ENCODE data around the gene EBF3.

Gene EBF3, protein sequence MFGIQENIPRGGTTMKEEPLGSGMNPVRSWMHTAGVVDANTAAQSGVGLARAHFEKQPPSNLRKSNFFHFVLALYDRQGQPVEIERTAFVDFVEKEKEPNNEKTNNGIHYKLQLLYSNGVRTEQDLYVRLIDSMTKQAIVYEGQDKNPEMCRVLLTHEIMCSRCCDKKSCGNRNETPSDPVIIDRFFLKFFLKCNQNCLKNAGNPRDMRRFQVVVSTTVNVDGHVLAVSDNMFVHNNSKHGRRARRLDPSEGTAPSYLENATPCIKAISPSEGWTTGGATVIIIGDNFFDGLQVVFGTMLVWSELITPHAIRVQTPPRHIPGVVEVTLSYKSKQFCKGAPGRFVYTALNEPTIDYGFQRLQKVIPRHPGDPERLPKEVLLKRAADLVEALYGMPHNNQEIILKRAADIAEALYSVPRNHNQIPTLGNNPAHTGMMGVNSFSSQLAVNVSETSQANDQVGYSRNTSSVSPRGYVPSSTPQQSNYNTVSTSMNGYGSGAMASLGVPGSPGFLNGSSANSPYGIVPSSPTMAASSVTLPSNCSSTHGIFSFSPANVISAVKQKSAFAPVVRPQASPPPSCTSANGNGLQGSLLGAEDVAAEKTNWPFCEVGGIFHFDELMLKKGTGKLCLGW

DNA sequence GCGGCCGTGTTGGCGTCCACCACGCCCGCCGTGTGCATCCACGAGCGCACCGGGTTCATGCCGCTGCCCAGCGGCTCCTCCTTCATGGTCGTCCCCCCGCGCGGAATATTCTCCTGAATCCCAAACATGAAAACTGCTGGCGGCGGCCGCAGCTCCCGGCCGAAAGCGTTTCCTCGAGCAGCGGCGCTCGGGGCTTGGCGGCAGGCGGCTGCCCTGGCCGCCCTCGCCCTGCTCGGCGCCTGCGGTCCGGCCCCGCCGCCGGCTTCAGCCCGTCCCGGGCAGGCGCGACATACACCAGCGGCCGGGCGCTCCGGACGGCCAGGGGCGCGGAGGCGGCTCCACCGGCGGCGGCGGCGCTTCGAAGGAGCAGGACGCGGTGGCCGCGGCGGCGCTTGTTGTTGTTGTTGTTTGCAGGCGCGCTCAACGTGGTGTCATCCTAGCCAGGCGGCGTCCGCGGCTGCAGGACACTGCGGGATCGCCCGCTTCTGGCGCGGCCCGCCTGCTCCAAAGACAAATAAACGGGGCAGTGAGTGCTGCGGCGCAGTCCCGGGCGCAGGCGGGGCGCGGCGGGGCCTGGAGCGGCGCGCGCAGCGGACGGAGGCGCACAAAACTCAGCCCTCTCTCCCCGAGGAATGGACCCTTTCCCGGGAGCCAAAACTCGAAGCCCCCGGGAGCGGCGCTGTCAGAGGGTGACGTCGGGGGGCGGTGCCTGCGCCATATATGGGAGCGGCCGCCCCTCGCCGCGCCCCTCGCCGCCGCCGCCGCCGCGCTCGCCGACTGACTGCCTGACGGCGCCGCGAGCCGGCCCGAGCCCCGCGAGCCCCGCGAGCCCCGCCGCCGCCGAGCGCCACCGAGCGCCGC, at the start of gene EBF3:
Gene EBF3 (minus strand): TSS at position 634 of the 861 bp plus-strand sequence. CDS start 506 bp downstream, at position 128.
- no peak for DNase-seq (ENCODE audit: low read depth in 3 of 3)

DNA sequence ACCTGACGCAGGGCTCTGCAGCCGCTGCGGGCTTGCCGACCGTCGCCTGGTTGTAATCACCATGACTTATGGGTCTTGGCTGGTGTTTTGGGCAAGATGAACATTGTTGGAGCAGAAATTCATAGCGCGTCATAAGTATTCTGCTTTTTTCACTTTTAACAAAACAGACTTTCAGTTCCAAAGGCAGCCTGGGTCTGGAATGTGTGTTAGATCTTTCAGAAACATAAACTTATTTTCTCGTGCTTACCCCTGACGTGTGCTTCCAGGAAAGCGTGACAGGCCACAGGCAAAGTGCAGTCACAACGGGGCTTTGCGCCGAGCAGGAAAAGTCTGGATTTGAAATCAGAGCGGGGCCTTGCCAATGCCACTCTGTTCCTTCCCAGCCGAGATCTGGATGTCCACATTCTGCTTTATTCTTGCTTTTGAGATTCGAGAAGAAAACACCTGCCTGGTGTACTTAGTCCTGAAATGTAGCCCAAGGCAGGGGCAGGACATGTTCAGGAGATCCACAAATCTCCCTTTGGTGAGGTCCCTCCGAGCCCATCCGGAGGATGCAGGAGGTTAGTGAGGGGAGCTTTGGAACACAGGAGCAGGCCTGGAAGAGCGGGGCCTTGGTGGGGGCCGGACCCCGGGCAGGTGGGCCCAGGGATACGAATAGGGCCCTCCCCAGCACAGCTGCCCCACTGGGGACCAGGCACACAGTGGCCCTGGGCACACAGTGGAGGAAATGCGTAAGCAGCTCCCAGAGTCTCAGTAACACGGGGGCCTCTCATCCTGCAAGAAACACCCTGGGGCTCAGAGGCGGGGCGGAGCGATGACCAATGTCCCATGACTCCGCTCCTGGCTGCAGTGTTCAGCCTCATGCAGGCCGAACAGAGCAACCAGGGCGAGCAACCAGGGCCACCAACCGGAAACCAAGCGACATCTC, 49.5 kb upstream of the EBF3 start:
- no peak for DNase-seq (ENCODE audit: low read depth in 3 of 3)

DNA sequence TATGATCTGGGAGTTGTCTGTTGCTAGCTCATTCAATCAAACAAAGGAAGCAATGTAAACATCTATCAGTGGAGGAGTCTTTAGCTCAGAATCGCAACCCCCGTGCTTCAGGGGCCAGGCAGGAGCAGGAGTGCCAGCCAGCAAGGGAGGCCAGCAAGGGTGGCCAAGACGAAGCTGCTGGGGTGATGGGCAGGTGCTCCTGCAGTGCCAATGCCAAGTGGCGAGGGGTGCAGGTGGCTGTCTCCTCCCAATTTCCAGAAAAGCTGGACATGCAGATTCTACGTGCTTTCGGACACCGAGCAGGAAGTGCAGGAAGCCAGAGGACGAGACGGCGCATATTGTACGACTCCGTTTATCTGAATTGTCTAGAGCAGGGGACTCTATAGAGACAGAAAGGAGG, 48.1 kb upstream of the EBF3 start:
- DNase-seq (ENCODE audit: low read depth in 3 of 3): no peak

DNA sequence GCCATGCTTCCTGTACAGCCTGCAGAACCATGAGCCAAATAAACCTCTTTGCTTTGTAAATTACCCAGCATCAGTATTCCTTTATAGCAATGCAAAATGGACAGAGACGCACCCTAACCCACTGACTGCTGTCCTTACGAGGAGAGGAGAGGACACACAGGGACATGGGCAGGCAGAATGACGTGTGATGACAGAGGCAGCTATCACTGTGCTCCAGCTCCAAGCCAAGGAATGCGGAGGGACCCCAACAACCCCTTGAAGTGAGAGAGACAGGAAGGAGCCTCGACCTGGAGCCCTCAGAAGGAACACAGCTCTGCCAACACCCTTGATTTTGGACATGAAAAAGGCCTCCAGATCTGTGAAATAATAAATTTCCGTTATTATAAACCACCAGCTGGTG, 46.6 kb upstream of the EBF3 start:
- no peak for DNase-seq (ENCODE audit: low read depth in 3 of 3)

DNA sequence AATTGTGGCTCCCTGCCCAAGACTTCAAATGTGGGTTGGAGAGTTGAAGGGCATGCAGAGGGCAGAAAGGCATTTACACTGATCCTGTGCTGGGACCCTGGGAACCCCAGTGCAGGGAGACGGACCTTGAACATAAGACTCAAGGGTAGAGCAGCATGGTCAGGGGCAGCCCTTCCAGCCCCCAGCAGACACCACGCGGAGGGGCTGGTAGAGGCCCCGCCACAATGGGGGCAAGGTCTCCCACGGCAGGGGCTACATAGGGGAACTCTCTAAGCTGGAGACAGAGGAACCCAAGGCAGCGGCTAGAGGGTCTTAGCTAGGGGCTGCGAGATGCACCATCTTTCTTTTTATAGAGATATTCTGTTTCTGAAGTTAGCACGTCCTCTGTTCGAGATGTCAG, 45.2 kb upstream of the EBF3 start:
- DNase-seq (ENCODE audit: low read depth in 3 of 3): no peak

DNA sequence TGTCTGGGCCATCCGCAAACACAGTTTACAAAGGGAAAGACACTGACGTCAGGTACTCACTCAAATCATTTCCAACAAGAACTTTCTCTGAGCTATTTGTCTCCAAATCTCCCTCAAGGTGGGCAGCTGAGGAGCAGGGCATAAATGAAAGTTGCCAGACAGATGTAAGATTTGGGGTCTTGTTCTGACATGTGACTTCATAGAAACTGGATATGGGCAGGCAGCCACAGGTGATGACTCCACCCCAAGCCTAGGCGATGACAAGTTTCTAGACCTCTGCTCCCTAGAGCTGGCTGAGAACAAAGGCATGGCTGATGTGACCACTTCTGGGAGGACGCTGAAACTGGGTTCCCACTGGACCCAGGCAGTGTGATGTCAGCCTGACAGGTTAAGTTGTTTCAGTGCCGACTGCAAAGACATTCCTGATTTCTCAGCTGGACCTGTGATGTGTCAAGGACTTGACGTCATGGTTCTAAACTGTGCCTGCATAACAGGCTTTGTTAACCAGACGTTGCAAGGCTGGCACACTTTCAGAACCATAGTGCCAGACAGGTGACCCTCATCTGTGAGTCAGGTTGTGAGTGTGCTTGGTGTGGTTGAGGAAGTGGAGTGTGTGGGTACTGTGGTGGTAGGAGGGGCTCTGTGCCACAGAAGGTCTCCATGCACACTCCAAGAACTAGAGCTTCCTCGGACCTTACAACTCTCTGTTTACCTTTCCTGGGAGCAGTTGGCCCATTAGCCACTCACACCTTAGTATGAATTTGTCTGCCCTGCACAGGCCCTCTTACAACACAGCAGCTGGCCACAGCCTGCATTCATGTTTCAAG, 39.9 kb upstream of the EBF3 start:
- DNase-seq (ENCODE audit: low read depth in 3 of 3): no peak

DNA sequence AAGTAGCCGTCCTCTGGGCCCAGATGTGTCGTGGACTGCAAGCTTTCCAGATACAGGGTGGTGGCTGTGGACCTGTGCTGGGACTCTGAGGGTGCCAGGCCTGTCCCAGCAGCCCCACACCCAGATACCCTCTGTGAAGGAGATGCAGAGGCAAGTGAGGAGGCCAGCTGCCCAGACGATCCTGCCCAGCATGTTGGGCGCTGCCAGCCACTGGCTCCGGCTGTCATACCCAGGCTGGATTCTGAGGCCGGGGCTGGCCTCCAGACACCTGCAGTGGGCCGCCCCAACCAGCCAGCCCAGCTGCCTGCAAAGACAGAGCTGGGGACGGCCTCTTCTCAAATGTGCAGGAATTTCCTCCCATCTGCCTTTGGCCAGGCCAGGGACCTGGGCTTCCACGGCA, 39.1 kb upstream of the EBF3 start:
- DNase-seq (ENCODE audit: low read depth in 3 of 3): no peak

DNA sequence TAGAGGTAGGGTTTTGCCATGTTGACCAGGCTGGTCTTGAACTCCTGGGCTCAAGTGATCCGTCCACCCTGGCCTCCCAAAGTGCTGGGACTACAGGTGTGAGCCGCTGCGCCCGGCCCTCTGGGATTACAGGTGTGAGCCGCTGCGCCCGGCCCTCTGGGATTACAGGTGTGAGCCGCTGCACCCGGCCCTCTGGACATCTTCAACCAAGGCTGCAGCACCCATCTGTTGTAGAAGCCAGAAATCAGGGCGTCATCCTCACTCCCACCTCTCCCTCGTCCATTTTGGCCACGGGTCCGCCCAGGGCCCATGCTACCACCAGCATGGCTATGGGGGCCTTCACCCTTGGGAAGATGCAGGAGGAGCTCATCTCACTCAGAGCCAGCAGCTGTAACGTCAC, 38.5 kb upstream of the EBF3 start:
- DNase-seq (ENCODE audit: low read depth in 3 of 3): no peak

DNA sequence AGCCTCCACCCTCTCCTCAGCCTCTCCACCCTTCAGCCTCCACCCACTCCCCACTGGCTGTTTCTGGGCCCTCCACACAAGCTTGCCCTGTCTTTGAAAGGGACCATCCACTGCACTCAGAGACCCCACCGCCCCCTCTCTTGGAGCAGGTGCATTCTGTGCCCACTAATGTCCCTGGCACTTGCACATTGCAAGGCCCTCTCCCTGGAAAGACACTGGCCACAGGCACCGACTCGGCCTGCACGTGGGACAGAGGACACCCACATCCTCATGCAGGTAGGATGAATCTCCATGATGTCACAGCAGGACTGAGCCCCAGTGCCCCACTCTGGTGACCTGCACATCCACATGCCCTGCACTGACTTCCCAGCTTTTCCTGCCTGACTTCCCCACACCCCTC, 36.8 kb upstream of the EBF3 start:
- DNase-seq (ENCODE audit: low read depth in 3 of 3): no peak

DNA sequence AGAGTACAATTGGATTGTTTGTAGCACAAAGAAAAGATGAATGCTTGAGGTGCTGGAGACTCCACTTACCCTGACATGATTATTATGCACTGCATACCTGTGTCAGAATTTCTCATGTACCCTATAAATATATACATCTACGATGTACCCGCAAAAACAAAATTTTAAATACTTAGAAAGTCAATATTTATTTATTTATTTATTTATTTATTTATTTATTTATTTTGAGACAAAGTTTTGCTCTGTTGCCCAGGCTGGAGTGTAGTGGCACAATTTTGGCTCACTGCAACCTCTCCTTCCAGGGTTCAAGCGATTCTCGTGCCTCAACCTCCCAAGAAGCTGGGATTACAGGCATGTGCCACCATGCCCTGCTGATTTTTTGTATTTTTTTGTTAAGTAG, 35.1 kb upstream of the EBF3 start:
- no peak for DNase-seq (ENCODE audit: low read depth in 3 of 3)

DNA sequence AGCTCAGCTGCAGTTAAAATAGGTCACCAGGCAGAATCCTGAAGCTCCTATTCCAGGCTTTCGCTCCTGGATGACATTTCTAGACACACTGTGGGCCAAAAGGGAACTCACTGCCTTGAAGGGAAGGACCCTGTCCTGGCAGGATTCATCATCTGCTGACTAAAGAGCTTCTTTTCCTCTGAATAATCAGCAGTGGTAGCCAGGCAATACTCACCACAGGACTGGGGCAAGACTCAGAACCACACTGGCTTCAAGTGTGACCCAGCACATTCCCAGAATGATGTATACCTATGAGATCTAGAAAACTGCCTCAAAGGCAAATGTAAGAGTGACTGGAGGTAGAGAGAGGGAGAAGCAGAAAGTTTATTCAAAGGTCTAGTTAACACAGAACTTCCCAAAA, 29.5 kb upstream of the EBF3 start:
- DNase-seq (ENCODE audit: low read depth in 3 of 3): no peak

DNA sequence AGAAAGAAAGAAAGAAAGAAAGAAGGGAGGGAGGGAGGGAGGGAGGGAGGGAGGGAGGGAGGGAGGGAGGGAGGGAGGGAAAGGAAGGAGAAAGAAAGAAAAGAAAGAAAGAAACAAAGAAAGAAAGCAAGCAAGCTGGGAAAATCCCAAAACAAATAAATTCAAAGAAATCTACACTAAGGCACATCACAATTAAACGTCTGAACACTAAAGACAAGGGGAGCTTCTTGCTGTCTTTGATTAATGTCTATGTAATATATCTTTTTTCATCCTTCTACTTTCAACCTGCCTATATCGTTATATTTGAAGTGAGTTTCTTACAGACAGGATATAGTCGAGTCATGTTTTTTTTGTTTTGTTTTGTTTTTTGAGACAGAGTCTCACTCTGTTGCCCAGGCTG, 28.3 kb upstream of the EBF3 start:
- DNase-seq (ENCODE audit: low read depth in 3 of 3): no peak

DNA sequence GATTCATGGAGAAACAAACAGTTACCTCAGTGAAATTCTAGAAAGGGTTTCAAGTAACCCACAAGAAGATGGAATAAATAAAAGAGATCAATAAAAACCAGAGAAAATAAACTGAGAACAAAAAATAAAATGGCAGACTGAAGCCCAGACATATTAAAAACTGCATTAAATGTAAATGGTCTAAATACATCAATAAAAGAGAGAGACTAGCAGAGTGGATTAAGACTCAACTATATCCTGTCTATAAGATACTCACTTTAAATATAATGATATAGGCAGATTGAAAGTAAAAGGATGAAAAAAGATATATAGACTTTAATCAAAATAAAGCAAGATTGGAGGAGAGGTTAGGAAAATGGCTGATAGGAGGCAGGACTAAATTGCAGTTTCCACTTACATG, 18.8 kb upstream of the EBF3 start:
- DNase-seq (ENCODE audit: low read depth in 3 of 3): no peak

DNA sequence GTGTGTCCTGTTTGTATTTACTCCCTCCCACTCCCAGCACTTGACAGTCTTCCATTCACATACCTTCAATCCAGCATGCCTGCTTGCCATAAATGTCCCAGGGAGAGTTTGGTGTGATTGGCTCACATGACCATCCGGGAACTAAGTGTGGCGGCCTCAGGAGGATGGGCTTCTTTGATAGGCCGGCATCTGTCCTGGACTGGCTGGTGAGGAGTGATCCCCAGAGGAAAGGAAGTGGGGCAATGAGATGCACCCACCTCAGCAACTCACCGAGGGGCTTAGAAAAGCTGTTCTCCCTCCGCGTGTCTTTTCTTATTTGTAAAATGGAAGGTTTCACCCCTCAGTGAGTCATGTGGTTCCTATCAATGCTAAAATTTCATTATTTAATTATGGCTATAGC, 14.9 kb upstream of the EBF3 start:
- DNase-seq (ENCODE audit: low read depth in 3 of 3): no peak

DNA sequence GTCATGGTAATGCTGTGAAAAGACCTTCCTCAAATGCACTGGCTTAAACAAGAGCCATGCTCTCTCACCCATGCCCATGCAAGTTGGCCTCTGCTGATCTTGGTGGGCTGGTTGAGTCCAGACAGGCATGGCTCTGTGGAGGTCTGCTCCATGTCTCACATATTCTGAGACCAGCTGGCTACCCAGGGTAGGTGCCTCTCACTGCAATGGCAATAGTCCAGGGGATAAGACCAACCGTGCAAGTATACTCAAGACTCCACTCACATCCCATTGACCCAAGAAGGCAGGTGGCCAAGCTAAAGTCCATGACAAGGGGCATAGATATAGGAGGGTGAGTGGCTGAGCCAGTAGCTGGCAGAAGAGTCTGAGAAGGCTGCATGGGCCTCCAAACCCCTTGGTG, 14.2 kb upstream of the EBF3 start:
- no peak for DNase-seq (ENCODE audit: low read depth in 3 of 3)

DNA sequence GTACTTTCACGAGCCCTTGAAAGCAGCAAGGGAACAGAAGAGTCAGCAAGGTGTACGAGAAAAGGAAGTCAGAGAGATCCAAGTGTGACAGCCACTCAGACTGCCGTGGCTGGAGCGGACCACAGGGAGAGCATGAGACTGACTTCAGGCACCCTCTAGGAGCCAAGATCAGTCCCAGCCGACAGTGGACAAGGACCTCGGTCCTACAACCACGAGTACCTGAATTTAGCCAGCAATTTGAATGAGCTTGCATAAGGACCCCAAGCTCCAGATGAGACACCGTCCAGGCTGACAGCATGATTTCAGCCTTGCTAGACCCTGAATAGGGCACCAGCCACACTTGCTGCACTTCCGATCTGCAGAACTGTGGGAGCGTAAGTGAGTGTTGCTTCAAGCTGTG, 13.7 kb upstream of the EBF3 start:
- no peak for DNase-seq (ENCODE audit: low read depth in 3 of 3)

DNA sequence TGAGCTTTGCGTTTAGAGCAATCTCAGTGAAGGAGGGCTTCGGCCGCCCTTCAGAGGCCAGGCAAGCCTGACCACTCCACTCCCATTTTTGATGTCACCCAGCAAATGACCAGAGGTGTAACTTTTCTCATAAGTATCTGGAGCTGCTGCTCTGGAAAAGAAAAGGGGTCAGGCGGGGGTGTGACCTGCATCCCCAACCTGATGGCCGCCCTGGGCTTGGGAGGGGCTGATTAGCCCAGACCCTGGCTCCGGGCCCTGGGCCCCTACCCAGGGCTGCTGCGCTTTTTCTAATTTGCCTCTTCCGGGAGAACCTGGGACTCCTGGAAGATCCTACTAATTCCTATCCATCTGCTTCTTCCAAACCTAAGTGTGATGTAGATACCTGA, 9.6 kb upstream of the EBF3 start:
- DNase-seq (ENCODE audit: low read depth in 3 of 3): no peak

DNA sequence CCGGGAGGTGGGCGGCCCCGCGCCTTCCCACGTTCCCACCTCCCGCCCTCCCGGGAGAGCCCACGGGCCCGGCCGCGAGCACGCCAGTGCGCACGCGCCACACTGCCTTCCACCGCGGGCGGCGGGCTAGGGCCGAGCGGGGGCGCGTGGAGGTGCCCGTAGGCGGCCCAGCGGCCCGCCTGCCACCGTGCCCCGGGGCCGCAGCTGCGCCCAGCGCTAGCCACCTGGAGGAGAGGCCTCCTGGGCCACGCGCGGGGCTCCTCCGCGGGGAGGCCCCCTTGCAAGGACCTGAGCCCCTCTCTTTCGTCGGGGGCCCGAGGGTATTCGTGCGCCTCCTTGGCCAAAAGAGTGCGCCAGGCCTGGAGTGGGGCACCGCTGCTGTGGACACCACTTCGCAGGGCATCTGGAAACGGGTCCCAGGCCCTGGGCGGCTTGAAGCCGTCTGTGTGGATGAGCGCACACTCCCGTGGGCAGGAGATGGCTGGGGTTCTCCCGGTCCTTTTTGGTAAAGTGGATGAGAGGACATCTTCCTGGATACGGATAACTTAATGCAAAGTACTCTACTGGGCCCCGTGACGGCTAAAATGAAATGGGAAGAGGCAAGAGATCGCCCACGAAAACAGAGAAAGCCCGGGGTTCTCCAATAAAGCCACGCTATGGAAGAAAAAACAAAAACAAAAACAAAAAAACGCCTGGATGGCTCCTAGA, 9.0 kb upstream of the EBF3 start:
- DNase-seq (ENCODE audit: low read depth in 3 of 3): no peak

DNA sequence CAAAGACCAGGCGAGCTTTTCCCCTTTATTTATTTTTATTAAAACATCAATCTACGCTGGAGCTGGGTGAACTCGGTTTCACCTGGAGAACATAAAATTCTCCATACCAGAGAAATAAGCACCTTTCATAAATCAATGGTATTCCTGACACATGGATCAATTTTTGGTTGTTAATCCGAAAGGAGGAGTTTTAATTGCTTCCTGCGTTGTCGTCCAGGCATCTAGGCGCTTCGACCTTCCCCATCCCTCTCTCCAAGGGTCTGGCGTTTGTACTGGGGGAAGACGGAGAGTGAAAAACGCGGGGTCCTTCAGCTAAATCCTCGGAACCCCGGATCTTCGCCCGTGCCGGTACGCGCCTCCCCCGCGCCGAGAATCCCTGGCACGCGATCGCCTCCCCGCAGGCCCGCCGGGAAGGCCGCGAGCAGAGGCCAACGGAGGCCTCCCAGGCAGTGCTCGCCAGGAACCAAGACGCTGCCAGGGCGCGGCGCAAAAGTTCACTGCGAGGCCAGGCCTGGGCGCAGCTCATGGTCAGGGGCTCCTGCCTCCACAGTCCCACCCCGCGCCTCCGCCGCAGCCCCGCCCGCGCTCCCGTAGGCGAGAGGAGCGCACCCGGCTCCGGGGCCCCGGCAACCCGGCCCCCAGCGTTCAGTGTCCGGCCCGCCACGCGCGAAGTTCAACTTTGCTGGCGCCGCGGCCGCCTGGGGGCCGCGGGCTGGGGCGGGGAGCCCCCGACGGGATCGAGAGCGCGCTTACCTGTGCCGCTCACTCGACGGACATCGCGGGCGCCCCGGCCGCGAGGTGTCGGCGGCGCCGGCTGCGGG, 8.3 kb upstream of the EBF3 start:
- no peak for DNase-seq (ENCODE audit: low read depth in 3 of 3)
